ENCODE data around the gene LYRM9. TPM values are rescaled to one million over a fixed set of nuclear protein-coding genes. Genes with fewer than 3 reads are reported as not detected.

Gene LYRM9
- total RNA-seq, 4 donors from 2014 or later: 5.0 to 21.6 (median 16.7) TPM

DNA sequence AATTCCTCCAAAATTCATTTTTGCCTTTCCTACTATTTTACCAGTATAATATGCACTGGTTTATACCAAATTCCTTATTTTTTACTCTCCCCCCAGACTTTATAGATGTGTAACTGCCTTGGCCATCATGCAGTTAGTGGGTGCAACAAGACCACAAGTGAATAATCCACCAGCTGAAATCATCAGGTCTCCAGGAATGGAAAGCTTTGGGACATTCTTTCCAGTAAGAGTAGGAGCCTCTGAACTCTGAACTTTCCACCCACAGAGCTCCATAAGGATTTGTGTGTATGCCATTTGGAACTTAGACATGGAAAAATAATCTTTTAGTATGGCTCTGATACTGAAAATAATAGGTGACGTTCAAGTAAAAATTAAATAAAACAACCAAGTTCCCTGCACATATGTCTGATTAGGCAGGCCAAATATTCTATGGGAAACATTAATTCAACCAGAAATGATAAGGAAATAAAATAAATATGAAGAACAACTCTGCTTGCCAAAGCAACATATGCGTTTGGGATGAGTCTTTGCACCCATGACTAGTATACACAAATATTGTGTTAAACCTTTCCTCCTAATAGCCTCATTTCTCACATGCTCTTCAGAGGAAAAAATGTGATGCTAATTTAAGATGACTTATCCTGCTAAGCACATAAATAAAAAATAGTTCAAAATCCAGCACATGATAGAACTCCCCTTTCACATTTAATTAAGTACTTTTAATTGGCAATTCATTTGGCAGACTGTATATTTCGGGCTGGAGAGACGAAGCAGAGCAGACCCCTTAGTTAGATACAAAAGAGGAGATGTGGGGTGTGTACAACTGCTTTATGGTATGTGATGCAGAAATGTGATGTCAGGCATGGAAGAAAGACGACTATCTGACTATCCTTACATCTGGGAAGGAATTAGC is 11.6 kb upstream of the LYRM9 start:
- intact Hi-C loops (cut with DNase I): no loop called here
- peaks cover 0 to 3% (median 0%) of the 10 kb centered on the region in 4 donors for H3K9me3 ChIP-seq
- no peak for DNase-seq (ENCODE audit: extremely low spot score)
- TF ChIP-seq EP300 (IDR thresholded peaks at IDR 0.05): no peak
- peaks cover 0 to 22% (median 0%) of the 10 kb centered on the region in 4 donors for H3K27me3 ChIP-seq
- H3K36me3 ChIP-seq: no peaks in the 10 kb centered on the region
- H3K4me3 ChIP-seq: no peak overlapping the region
- WGBS: 59% methylated on average over 5 of the region's 5 CpGs
- no peak overlapping the region for H3K27ac ChIP-seq (replicated peaks in 1 of 4)
- no peaks in the 10 kb centered on the region for H3K4me1 ChIP-seq

DNA sequence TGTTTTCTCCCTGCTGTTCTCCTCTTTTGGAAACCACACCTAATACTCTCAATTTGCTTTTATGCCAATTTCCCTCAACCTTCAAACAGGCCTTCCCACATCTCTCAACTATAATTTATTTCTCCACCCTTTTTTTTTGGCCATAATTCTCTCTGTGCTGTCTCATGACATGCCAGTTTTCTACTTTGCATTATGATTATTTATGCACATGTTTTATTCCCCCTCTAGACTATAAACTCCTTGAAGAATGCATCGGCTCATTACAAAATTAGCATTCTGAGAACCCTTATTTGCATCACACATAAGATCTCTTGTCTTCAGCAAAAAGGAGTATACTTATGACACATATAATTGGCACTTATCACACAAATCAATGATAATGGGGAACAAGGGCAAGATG is 10.9 kb upstream of the LYRM9 start:
- H3K36me3 ChIP-seq: no peaks in the 10 kb centered on the region
- peaks cover 0 to 22% (median 0%) of the 10 kb centered on the region in 4 donors for H3K27me3 ChIP-seq
- no peaks in the 10 kb centered on the region for H3K4me1 ChIP-seq
- TF ChIP-seq POLR2AphosphoS5 (IDR thresholded peaks at IDR 0.05): no peak
- TF ChIP-seq, protein P1, sequence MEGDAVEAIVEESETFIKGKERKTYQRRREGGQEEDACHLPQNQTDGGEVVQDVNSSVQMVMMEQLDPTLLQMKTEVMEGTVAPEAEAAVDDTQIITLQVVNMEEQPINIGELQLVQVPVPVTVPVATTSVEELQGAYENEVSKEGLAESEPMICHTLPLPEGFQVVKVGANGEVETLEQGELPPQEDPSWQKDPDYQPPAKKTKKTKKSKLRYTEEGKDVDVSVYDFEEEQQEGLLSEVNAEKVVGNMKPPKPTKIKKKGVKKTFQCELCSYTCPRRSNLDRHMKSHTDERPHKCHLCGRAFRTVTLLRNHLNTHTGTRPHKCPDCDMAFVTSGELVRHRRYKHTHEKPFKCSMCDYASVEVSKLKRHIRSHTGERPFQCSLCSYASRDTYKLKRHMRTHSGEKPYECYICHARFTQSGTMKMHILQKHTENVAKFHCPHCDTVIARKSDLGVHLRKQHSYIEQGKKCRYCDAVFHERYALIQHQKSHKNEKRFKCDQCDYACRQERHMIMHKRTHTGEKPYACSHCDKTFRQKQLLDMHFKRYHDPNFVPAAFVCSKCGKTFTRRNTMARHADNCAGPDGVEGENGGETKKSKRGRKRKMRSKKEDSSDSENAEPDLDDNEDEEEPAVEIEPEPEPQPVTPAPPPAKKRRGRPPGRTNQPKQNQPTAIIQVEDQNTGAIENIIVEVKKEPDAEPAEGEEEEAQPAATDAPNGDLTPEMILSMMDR (IDR thresholded peaks at IDR 0.05): no peak
- no peak for TF ChIP-seq EP300 (IDR thresholded peaks at IDR 0.05)
- TF ChIP-seq POLR2A (IDR thresholded peaks at IDR 0.05; ENCODE audit: low read depth): no peak
- H3K4me3 ChIP-seq: no peak overlapping the region
- intact Hi-C loops (cut with DNase I): no loop called here
- 92% methylated on average over 1 of the region's 1 CpG for WGBS
- H3K9me3 ChIP-seq: peaks cover 0 to 3% (median 0%) of the 10 kb centered on the region in 4 donors
- H3K27ac ChIP-seq (replicated peaks in 1 of 4): no peak overlapping the region
- DNase-seq (ENCODE audit: extremely low spot score): no peak

DNA sequence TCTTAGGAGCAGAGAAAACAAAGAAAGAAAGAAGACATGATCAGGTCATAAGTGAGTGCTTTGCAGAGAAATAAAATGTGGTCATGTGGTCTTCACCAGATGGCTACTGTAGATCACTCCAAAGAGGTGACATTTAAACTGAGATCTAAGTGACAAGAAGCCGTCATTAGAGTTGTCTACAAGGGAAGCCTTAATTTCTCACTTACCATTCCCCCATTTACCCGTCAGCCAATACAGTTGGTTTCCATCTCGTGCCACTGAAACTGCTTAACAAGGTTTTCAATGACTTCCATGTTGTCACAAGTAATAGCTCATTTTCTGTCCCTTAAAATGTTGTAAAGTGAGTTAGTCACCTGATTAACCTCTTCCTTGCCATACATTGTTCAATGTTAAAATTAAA is 6.4 kb upstream of the LYRM9 start:
- TF ChIP-seq POLR2AphosphoS5 (IDR thresholded peaks at IDR 0.05) (no peak), EP300 (IDR thresholded peaks at IDR 0.05) (no peak), POLR2A (IDR thresholded peaks at IDR 0.05; ENCODE audit: low read depth) (no peak)
- TF ChIP-seq, protein P1 (IDR thresholded peaks at IDR 0.05): no peak
- Histone ChIP-seq H3K27ac (replicated peaks in 1 of 4) (no peak overlapping the region), H3K27me3 (peaks cover 0 to 28% (median 0%) of the 10 kb centered on the region in 4 donors), H3K4me1 (no peaks in the 10 kb centered on the region), H3K9me3 (no peaks in the 10 kb centered on the region), H3K36me3 (no peaks in the 10 kb centered on the region), H3K4me3 (no peak overlapping the region)
- intact Hi-C loops (cut with DNase I): loop anchor here (10.0 kb wide), 1 partner anchor 145 kb away; the partner anchor contains the start of gene NLK
- DNase-seq (ENCODE audit: extremely low spot score): no peak
- WGBS: 90% methylated on average over 3 of the region's 3 CpGs

DNA sequence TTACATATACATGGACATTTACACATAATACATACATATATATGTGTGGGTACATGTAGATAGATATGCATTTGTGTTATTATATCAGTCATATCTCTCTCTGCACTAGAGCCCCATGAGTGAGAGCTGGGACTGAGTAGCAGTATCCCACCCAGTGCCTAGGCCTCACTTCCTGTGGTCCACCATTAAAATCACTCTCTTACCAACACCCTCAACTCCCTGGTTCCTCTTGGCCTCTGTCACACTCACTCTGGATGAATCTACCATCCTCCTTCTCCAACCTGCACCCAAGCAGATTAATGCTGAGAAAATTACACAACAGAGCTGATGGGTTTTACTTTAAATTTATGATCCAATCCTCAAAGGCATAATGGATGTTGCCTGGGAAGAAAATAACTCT is 4.9 kb upstream of the LYRM9 start:
- Histone ChIP-seq H3K36me3 (no peaks in the 10 kb centered on the region), H3K27me3 (peaks cover 0 to 23% (median 0%) of the 10 kb centered on the region in 4 donors), H3K27ac (replicated peaks in 1 of 4) (no peak overlapping the region), H3K4me1 (peaks cover 0 to 11% (median 7%) of the 10 kb centered on the region in 4 donors), H3K9me3 (no peaks in the 10 kb centered on the region), H3K4me3 (no peak overlapping the region)
- no peak for DNase-seq (ENCODE audit: extremely low spot score)
- TF ChIP-seq POLR2A (IDR thresholded peaks at IDR 0.05; ENCODE audit: low read depth) (no peak), EP300 (IDR thresholded peaks at IDR 0.05) (no peak), POLR2AphosphoS5 (IDR thresholded peaks at IDR 0.05) (no peak)
- TF ChIP-seq, protein P1 (IDR thresholded peaks at IDR 0.05): no peak
- intact Hi-C loops (cut with DNase I): loop anchor here (10.0 kb wide), 1 partner anchor 147 kb away; the partner anchor contains the start of gene NLK

DNA sequence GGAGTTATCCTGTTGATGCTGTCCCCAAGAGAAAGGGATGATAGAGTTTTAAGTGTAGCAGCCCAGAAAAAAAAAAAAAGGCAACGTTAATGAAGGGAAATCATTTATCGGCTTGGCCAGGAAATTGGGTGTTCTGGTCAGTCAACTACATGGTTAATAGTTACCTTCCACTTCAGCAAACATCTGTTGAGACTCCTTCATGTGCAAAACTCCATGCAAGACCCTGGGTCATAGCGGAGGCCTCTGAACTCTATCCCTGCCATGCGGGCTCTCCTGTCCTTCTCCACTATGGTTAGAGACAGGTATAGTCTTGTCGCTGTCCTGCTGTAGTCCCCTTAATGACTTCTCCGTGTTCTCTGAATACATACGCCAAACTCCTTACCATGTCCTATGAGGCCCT is 3.5 kb upstream of the LYRM9 start:
- TF ChIP-seq EP300 (IDR thresholded peaks at IDR 0.05): no peak
- no peak for TF ChIP-seq POLR2A (IDR thresholded peaks at IDR 0.05; ENCODE audit: low read depth)
- TF ChIP-seq, protein P1 (IDR thresholded peaks at IDR 0.05): no peak
- TF ChIP-seq POLR2AphosphoS5 (IDR thresholded peaks at IDR 0.05): no peak
- 81% methylated on average over 7 of the region's 7 CpGs for WGBS
- Histone ChIP-seq H3K36me3 (no peaks in the 10 kb centered on the region), H3K27ac (replicated peaks in 1 of 4) (no peak overlapping the region), H3K4me3 (no peak overlapping the region), H3K4me1 (peaks cover 0 to 20% (median 16%) of the 10 kb centered on the region in 4 donors), H3K9me3 (no peaks in the 10 kb centered on the region), H3K27me3 (peaks cover 0 to 15% (median 0%) of the 10 kb centered on the region in 4 donors)
- intact Hi-C loops (cut with DNase I): loop anchor here (10.0 kb wide), 1 partner anchor 148 kb away; the partner anchor contains the start of gene NLK
- no peak for DNase-seq (ENCODE audit: extremely low spot score)
